Mesendoderm (in vitro differentiated cells): ENCODE results near the gene SMIM22.
"Not testable (repeated sequence)": the region's sequence is repeated elsewhere in the genome, so short reads cannot be mapped to it uniquely, and the experiment has no call there.

Source experiments
- DNase-seq: peaks from one replicate; pipeline ENCODE4 v3.0.0; 2013
- H2AK5ac ChIP-seq: 2 replicates; pipeline ENCODE4 v1.6.1; 2013; ENCODE audit warnings: low read length, inconsistent platforms
- H2BK120ac ChIP-seq: 2 replicates; pipeline ENCODE4 v1.6.1; 2013; ENCODE audit warnings: low read depth, mild to moderate bottlenecking, low read length, moderate library complexity, mixed read lengths
- H2BK15ac ChIP-seq: replicated peaks from 2 replicates; pipeline ENCODE4 v1.6.1; 2013; ENCODE audit warnings: low read depth, mild to moderate bottlenecking, moderate library complexity
- H2BK5ac ChIP-seq: 2 replicates; pipeline ENCODE4 v1.6.1; 2013; ENCODE audit warnings: low read length, inconsistent platforms
- H3K18ac ChIP-seq: 2 replicates; pipeline ENCODE4 v1.6.1; 2013; ENCODE audit warnings: mild to moderate bottlenecking, low read length, mixed read lengths
- H3K23ac ChIP-seq: one replicate; pipeline ENCODE4 v1.6.1; 2013; ENCODE audit warnings: low read length
- H3K27ac ChIP-seq: 2 replicates; pipeline ENCODE4 v1.5.1; 2013; ENCODE audit warnings: low read depth, mild to moderate bottlenecking, inconsistent platforms, low read length, moderate library complexity
- H3K27me3 ChIP-seq: 2 replicates; pipeline ENCODE4 v1.6.1; 2013; ENCODE audit warnings: low read length, control low read depth, mild to moderate bottlenecking, inconsistent platforms; ENCODE audit not compliant: insufficient read depth, poor library complexity
- H3K36me3 ChIP-seq: 2 replicates; pipeline ENCODE4 v1.6.1; 2013; ENCODE audit warnings: low read length, inconsistent platforms; ENCODE audit not compliant: control insufficient read depth, insufficient read depth
- H3K4ac ChIP-seq: one replicate; pipeline ENCODE4 v1.6.1; 2013; ENCODE audit warnings: low read depth, mild to moderate bottlenecking, low read length, moderate library complexity
- H3K4me1 ChIP-seq: 2 replicates; pipeline ENCODE4 v1.6.1; 2013; ENCODE audit warnings: low read depth, low read length, inconsistent platforms; ENCODE audit not compliant: control insufficient read depth
- H3K4me2 ChIP-seq: 2 replicates; pipeline ENCODE4 v1.6.1; 2013; ENCODE audit warnings: low read length
- H3K4me3 ChIP-seq: 2 replicates; pipeline ENCODE4 v1.5.1; 2013; ENCODE audit warnings: mild to moderate bottlenecking, low read length
- H3K56ac ChIP-seq: one replicate; pipeline ENCODE4 v1.6.1; 2013; ENCODE audit warnings: low read length
- H3K79me1 ChIP-seq: 2 replicates; pipeline ENCODE4 v1.6.1; 2013; ENCODE audit warnings: low read length, inconsistent platforms
- H3K79me2 ChIP-seq: 2 replicates; pipeline ENCODE4 v1.6.1; 2013; ENCODE audit warnings: mild to moderate bottlenecking, low read length; ENCODE audit not compliant: control insufficient read depth, insufficient read depth
- H3K9ac ChIP-seq: 2 replicates; pipeline ENCODE4 v1.6.1; 2013; ENCODE audit warnings: low read length, inconsistent platforms
- H4K5ac ChIP-seq: one replicate; pipeline ENCODE4 v1.6.1; 2013; ENCODE audit warnings: low read length
- H4K8ac ChIP-seq: one replicate; pipeline ENCODE4 v1.6.1; 2013; ENCODE audit warnings: low read depth, mild to moderate bottlenecking, control low read depth, low read length, moderate library complexity
- WGBS: extraction: QIAGEN DNeasy Blood & Tissue Kit; methylation state at CpG from one replicate; pipeline ENCODE4 v1.1.7; 2013; ENCODE audit warnings: low lambda C conversion rate, missing lambda C conversion rate; ENCODE audit not compliant: insufficient coverage; ENCODE audit errors: extremely low coverage; 5-methylcytosine and 5-hydroxymethylcytosine counted together

The SMIM22 gene

DNA sequence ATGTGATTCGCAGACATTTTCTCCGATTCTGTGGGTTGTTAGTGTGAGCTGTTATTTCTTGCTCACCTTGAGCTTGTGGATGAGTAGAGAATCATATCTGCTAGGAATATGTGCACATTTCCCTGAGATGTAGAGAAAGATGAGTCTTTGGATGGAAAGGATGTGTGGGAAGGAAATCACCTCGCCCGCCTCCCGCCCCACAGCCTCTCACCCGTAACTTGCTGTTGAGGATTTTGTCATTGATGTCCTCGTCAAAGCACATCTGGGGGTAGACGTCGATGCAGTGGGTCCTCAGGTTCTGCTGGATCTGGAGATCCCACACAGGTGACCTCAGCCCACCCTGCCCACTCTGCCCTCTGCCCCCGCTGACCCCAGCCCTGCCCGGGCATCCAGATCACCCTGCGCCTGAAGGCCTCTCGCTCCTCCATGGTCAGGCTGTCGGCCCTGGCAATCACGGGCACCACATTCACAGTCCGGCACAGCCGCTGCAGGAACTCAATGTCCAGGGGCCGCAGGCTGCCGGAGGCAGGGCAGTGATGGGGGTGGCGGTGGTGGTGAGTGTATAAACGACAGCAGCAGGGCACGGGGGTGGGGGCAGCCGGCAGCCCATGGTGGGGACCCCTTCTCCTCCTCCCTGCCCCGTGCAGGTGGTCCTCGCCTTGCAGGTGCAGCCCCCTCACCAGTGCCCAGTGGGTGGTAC is 11.8 kb upstream of the SMIM22 start:
- no peak overlapping the region for H4K8ac ChIP-seq
- no peak overlapping the region for H3K23ac ChIP-seq
- no peak overlapping the region for H3K9ac ChIP-seq
- no peak overlapping the region for H2BK5ac ChIP-seq
- H3K4ac ChIP-seq = no peak overlapping the region
- H3K79me2 ChIP-seq = no peaks in the 10 kb centered on the region
- no CpG with 5 or more reads among the region's 25 CpGs for WGBS
- H2BK120ac ChIP-seq = no peak overlapping the region
- no peaks in the 10 kb centered on the region for H3K27me3 ChIP-seq
- DNase-seq = no peak
- H3K79me1 ChIP-seq = no peaks in the 10 kb centered on the region
- no peaks in the 10 kb centered on the region for H3K36me3 ChIP-seq
- no peak overlapping the region for H4K5ac ChIP-seq
- H2BK15ac ChIP-seq = no peak overlapping the region
- no peak overlapping the region for H2AK5ac ChIP-seq
- H3K4me3 ChIP-seq = no peak overlapping the region
- H3K18ac ChIP-seq = no peak overlapping the region
- no peaks in the 10 kb centered on the region for H3K4me1 ChIP-seq
- H3K27ac ChIP-seq = no peak overlapping the region
- no peak overlapping the region for H3K56ac ChIP-seq
- no peak overlapping the region for H3K4me2 ChIP-seq

DNA sequence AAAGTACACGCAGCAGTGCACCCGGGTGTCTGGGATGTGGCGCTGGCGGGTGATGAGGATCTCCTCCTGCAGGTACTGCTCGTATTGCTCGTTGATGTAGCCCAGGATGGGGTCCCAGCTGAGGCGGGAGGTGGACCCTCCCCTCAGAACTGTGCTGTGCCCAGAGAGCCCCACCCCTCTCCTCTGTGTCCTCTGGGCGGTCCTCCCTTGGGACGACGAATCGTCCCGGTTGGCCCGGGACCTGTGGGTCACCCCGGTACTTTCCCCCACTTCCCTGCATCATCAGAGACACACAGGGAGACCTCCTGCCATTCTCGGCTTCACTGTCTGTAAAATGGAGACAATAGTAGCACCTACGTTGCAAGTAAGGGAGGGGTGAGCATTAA is 11.2 kb upstream of the SMIM22 start:
- Histone ChIP-seq H3K4me2 (no peak overlapping the region), H4K5ac (no peak overlapping the region), H3K18ac (no peak overlapping the region), H2BK5ac (no peak overlapping the region), H3K23ac (no peak overlapping the region), H3K27ac (no peak overlapping the region), H3K9ac (no peak overlapping the region), H2BK120ac (no peak overlapping the region), H4K8ac (no peak overlapping the region), H3K79me2 (no peaks in the 10 kb centered on the region), H3K27me3 (no peaks in the 10 kb centered on the region), H2AK5ac (no peak overlapping the region), H3K36me3 (no peaks in the 10 kb centered on the region), H3K4me1 (no peaks in the 10 kb centered on the region), H3K56ac (no peak overlapping the region), H2BK15ac (no peak overlapping the region), H3K4ac (no peak overlapping the region), H3K4me3 (no peak overlapping the region), H3K79me1 (no peaks in the 10 kb centered on the region)
- no CpG with 5 or more reads among the region's 16 CpGs for WGBS
- no peak for DNase-seq

DNA sequence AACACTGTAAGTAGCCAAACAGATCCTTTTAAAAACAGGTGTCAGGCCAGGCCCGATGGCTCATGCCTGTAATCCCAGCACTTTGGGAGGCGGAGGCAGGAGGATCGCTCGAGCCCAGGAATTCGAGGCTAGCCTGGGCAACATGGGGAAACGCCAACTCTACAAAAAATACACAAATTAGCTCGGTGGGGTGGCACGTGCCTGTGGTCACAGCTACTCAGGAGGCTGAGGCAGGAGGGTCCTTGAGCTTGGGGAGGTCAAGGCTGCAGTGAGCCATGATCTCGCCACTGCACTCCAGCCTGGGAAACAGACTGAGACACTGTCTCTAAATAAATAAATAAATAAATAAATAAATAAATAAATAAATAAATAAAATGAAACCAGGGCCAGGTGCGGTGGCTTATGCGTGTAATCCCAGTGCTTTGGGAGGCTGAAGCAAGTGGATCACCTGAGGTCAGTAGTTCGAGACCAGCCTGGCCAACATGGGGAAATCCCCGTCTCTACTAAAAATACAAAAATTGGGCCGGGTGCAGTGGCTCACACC is 10.7 kb upstream of the SMIM22 start:
- H3K23ac ChIP-seq, H3K4me3 ChIP-seq, H4K5ac ChIP-seq, H3K56ac ChIP-seq, H3K79me1 ChIP-seq, H2AK5ac ChIP-seq, H3K79me2 ChIP-seq, H2BK15ac ChIP-seq, H3K18ac ChIP-seq, H3K4me2 ChIP-seq, H4K8ac ChIP-seq, H2BK120ac ChIP-seq, H3K27me3 ChIP-seq, H3K27ac ChIP-seq, H2BK5ac ChIP-seq, H3K4me1 ChIP-seq, H3K36me3 ChIP-seq, H3K9ac ChIP-seq, DNase-seq, H3K4ac ChIP-seq: not testable (repeated sequence)
- no CpG with 5 or more reads among the region's 14 CpGs for WGBS

DNA sequence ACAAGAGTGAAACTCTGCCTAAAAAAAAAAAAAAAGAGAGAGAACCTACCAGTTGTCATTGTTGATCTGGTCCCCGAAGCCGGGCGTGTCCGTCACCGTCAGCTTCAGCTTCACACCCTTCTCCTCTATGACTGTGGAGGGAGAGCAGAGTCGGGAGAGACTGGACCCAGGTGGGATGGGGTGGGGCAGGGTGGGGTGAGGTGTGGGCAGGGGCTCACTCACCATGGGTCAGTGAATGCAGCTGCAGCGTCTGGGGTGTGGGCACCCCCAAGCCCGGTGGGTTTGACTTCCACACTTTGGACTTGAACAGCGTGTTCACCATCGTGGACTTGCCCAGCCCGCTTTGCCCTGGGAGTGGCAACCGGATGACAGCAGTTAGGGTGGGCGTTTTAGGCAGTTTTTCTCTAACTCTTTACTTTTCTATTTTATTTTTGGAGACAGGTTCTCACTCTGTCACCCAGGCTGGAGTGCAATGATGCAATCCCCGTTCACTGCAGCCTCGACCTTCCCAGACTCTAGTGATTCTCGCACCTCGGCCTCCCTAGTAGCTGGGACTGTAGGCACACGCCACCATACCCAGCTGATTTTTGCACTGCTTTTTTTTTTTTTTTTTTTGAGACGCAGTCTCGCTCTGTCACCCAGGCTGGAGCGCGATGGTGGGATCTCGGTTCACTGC is 9.3 kb upstream of the SMIM22 start:
- H2BK5ac ChIP-seq = no peak overlapping the region

DNA sequence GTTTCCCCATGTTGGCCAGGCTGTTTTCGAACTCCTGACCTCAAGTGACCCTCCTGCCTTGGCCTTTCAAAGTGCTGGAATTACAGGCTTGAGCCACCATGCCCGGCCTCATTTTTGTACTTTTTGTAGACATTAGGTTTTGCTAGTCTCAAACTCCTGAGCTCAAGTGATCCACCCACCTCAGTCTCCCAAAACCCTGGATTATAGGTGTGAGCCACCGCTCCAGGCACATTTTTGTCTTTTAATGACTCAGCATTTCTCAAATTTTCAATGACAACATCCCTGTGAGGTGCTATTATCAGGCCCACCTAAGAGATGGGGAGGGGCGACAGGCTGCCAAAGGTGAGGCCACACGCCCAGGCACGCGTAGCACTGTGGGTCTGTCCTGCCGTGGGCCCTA is 8.1 kb upstream of the SMIM22 start:
- H3K56ac ChIP-seq = no peak overlapping the region
- H3K27me3 ChIP-seq = no peaks in the 10 kb centered on the region
- no peak overlapping the region for H3K4ac ChIP-seq
- no peak overlapping the region for H2BK120ac ChIP-seq
- H3K9ac ChIP-seq = no peak overlapping the region
- no peak overlapping the region for H4K8ac ChIP-seq
- no peaks in the 10 kb centered on the region for H3K79me2 ChIP-seq
- H2BK5ac ChIP-seq = no peak overlapping the region
- no peak overlapping the region for H3K27ac ChIP-seq
- no peak overlapping the region for H3K4me2 ChIP-seq
- H4K5ac ChIP-seq = no peak overlapping the region
- H2AK5ac ChIP-seq = no peak overlapping the region
- no peak for DNase-seq
- no peaks in the 10 kb centered on the region for H3K4me1 ChIP-seq
- no peak overlapping the region for H3K18ac ChIP-seq
- no CpG with 5 or more reads among the region's 8 CpGs for WGBS
- no peak overlapping the region for H3K23ac ChIP-seq
- no peaks in the 10 kb centered on the region for H3K79me1 ChIP-seq
- no peaks in the 10 kb centered on the region for H3K36me3 ChIP-seq
- H2BK15ac ChIP-seq = no peak overlapping the region
- H3K4me3 ChIP-seq = no peak overlapping the region

More for the DNA sequence above, 9.3 kb upstream of the SMIM22 start:
- H2BK120ac ChIP-seq = no peak overlapping the region
- H2BK15ac ChIP-seq = no peak overlapping the region
- WGBS = no CpG with 5 or more reads among the region's 23 CpGs
- H3K27me3 ChIP-seq = no peaks in the 10 kb centered on the region
- H3K4me1 ChIP-seq = no peaks in the 10 kb centered on the region
- H3K36me3 ChIP-seq = no peaks in the 10 kb centered on the region
- H2AK5ac ChIP-seq = no peak overlapping the region
- no peak overlapping the region for H3K9ac ChIP-seq
- no peak for DNase-seq
- H3K23ac ChIP-seq = no peak overlapping the region
- H3K56ac ChIP-seq = no peak overlapping the region
- H3K4ac ChIP-seq = no peak overlapping the region
- H4K8ac ChIP-seq = no peak overlapping the region
- H4K5ac ChIP-seq = no peak overlapping the region
- H3K79me1 ChIP-seq = no peaks in the 10 kb centered on the region
- no peak overlapping the region for H3K4me3 ChIP-seq
- H3K79me2 ChIP-seq = no peaks in the 10 kb centered on the region
- H3K4me2 ChIP-seq = no peak overlapping the region
- H3K18ac ChIP-seq = no peak overlapping the region
- H3K27ac ChIP-seq = no peak overlapping the region
